ENCODE results near the gene ERI2.

ERI2 gene

DNA sequence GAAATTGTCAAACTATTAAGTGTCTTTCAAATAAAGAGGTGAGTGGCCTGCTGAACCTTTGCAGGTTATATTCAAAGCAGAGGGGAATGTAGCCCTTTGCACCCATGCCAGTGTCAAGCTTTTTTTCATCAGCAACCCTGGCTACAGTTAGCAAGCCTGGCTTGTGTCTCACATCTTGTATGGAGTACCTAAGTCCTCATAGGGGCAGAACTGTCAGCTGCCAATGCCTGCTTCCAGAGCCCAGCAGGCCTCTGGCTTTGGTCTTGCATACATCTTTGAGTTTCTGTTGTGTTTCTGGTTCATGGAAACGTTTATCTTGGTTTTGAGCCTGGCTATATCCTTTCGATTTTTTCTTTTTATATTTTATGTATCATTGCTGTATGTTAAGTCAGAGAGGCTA, 26.8 kb upstream of the ERI2 start:
- no peaks in the 10 kb centered on the region for H3K9me3 ChIP-seq (ENCODE audit: control insufficient read depth, insufficient read depth, low read depth, low read length)
- ChIA-PET CTCF (interaction anchor here (2.0 kb wide), 1 partner anchor 17 kb away, joined by 7 read pairs; no protein-coding TSS in a partner anchor), POLR2A (no interaction called here)
- no peak overlapping the region for H3K4me3 ChIP-seq (ENCODE audit: low read depth, low read length)
- H3K27ac ChIP-seq (ENCODE audit: extremely low read depth, low read depth, low read length): no peak overlapping the region
- H3K4me1 ChIP-seq (ENCODE audit: control insufficient read depth, insufficient read depth, low read length): no peaks in the 10 kb centered on the region
- peaks cover 28 to 79% of the 10 kb centered on the region in 2 experiments; a peak in 2 of 3 replicates for H3K36me3 ChIP-seq (ENCODE audit: control insufficient read depth in 2 of 2, insufficient read depth in 1 of 2, low read length in 2 of 2)
- TF ChIP-seq ZNF155 (tag by site-specific recombination; IDR thresholded peaks at IDR 0.05) (no peak), ZIC2 (tag by site-specific recombination; IDR thresholded peaks at IDR 0.05) (no peak), PBX3 (CRISPR knock-in tag; IDR thresholded peaks at IDR 0.05) (no peak)

GRCh38 chr16:20830372-20830771, 24.1 kb upstream of the ERI2 start:
- Histone ChIP-seq H3K4me1 (ENCODE audit: control insufficient read depth, insufficient read depth, low read length) (no peaks in the 10 kb centered on the region), H3K27ac (ENCODE audit: extremely low read depth, low read depth, low read length) (no peak overlapping the region), H3K4me3 (ENCODE audit: low read depth, low read length) (no peak overlapping the region), H3K36me3 (ENCODE audit: control insufficient read depth in 2 of 2, insufficient read depth in 1 of 2, low read length in 2 of 2) (peaks cover 20 to 80% of the 10 kb centered on the region in 2 experiments), H3K9me3 (ENCODE audit: control insufficient read depth, insufficient read depth, low read depth, low read length) (no peaks in the 10 kb centered on the region)
- CTCF ChIA-PET: interaction anchor here (0.6 kb wide), 1 partner anchor 452 kb away, joined by 3 read pairs; no protein-coding TSS in a partner anchor
- POLR2A ChIA-PET: no interaction called here
- no peak for TF ChIP-seq PATZ1 (tag by site-specific recombination; IDR thresholded peaks at IDR 0.05)
- TF ChIP-seq SCRT2 (tag by site-specific recombination; IDR thresholded peaks at IDR 0.05): peak; percentile 61
- peak; percentile 58; the same call in 1 of the 2 replicates for TF ChIP-seq MYNN (tag by site-specific recombination; IDR thresholded peaks at IDR 0.05; ENCODE audit: borderline replicate concordance)
- TF ChIP-seq, protein P1, sequence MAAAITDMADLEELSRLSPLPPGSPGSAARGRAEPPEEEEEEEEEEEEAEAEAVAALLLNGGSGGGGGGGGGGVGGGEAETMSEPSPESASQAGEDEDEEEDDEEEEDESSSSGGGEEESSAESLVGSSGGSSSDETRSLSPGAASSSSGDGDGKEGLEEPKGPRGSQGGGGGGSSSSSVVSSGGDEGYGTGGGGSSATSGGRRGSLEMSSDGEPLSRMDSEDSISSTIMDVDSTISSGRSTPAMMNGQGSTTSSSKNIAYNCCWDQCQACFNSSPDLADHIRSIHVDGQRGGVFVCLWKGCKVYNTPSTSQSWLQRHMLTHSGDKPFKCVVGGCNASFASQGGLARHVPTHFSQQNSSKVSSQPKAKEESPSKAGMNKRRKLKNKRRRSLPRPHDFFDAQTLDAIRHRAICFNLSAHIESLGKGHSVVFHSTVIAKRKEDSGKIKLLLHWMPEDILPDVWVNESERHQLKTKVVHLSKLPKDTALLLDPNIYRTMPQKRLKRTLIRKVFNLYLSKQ (tag by site-specific recombination; IDR thresholded peaks at IDR 0.05; ENCODE audit: borderline replicate concordance): no peak
- TF ChIP-seq ZNF48 (tag by site-specific recombination; IDR thresholded peaks at IDR 0.05): no peak
- TF ChIP-seq ZNF214 (tag by site-specific recombination; IDR thresholded peaks at IDR 0.05; ENCODE audit: borderline replicate concordance): no peak
- TF ChIP-seq SCRT1 (tag by site-specific recombination; IDR thresholded peaks at IDR 0.05; ENCODE audit: borderline replicate concordance): peak; percentile 53; the same call in 1 of the 2 replicates
- TF ChIP-seq ZNF677 (tag by site-specific recombination; IDR thresholded peaks at IDR 0.05): no peak
- TF ChIP-seq ZSCAN23 (tag by site-specific recombination; IDR thresholded peaks at IDR 0.05): no peak

GRCh38 chr16:20829536-20829935, 23.3 kb upstream of the ERI2 start:
- Histone ChIP-seq H3K36me3 (ENCODE audit: control insufficient read depth in 2 of 2, insufficient read depth in 1 of 2, low read length in 2 of 2) (peaks cover 12 to 78% of the 10 kb centered on the region in 2 experiments), H3K4me1 (ENCODE audit: control insufficient read depth, insufficient read depth, low read length) (no peaks in the 10 kb centered on the region), H3K9me3 (ENCODE audit: control insufficient read depth, insufficient read depth, low read depth, low read length) (no peaks in the 10 kb centered on the region), H3K4me3 (ENCODE audit: low read depth, low read length) (no peak overlapping the region), H3K27ac (ENCODE audit: extremely low read depth, low read depth, low read length) (no peak overlapping the region)
- POLR2A ChIA-PET: no interaction called here
- TF ChIP-seq ZNF266 (tag by site-specific recombination; IDR thresholded peaks at IDR 0.05; ENCODE audit: low read depth) (no peak), ZNF548 (tag by site-specific recombination; IDR thresholded peaks at IDR 0.05) (no peak), YY2 (tag by site-specific recombination; IDR thresholded peaks at IDR 0.05) (no peak)
- CTCF ChIA-PET: no interaction called here

Data from HEK293 (cell line).